ENCODE data around the gene TNFRSF14.

The TNFRSF14 gene

GRCh38 chr1:2598329-2598931 lies 42.3 kb downstream of the TNFRSF14 start:
- intact Hi-C loops (cut with DNase I; ENCODE audit: low total_unique reads) = no loop called here
- DNase-seq = no peak

GRCh38 chr1:2601721-2602303 lies 45.6 kb downstream of the TNFRSF14 start:
- Histone ChIP-seq H3K9me3 (peaks cover 0 to 13% (median 13%) of the 10 kb centered on the region in 3 donors), H3K27ac (no peak overlapping the region), H3K4me3 (no peak overlapping the region), H3K4me1 (no peaks in the 10 kb centered on the region), H3K27me3 (peaks cover 0 to 44% of the 10 kb centered on the region in 2 donors), H3K36me3 (no peaks in the 10 kb centered on the region)
- TF ChIP-seq CTCF (IDR thresholded peaks at IDR 0.05) = no peak
- intact Hi-C loops (cut with DNase I; ENCODE audit: low total_unique reads) = no loop called here
- no peak for DNase-seq

More at GRCh38 chr1:2598329-2598931, 42.3 kb downstream of the TNFRSF14 start:
- Histone ChIP-seq H3K36me3 (no peaks in the 10 kb centered on the region), H3K27ac (no peak overlapping the region), H3K4me1 (peaks cover 0 to 8% (median 0%) of the 10 kb centered on the region in 4 donors), H3K9me3 (peaks cover 0 to 13% (median 13%) of the 10 kb centered on the region in 3 donors), H3K27me3 (peaks cover 0 to 31% of the 10 kb centered on the region in 2 donors), H3K4me3 (no peak overlapping the region)
- TF ChIP-seq CTCF (IDR thresholded peaks at IDR 0.05) = no peak

- Histone ChIP-seq H3K4me1 (no peaks in the 10 kb centered on the region), H3K36me3 (no peaks in the 10 kb centered on the region), H3K27me3 (peaks cover 0 to 50% of the 10 kb centered on the region in 2 donors), H3K9me3 (peaks cover 0 to 13% (median 13%) of the 10 kb centered on the region in 3 donors), H3K4me3 (no peak overlapping the region), H3K27ac (no peak overlapping the region)
- DNase-seq = no peak
- intact Hi-C loops (cut with DNase I; ENCODE audit: low total_unique reads) = no loop called here
- no peak for TF ChIP-seq CTCF (IDR thresholded peaks at IDR 0.05)
Observed at GRCh38 chr1:2602311-2602835, 46.2 kb downstream of the TNFRSF14 start.

GRCh38 chr1:2602866-2603520 lies 46.8 kb downstream of the TNFRSF14 start:
- Histone ChIP-seq H3K4me3 (no peak overlapping the region), H3K9me3 (peaks cover 0 to 13% (median 9%) of the 10 kb centered on the region in 3 donors), H3K36me3 (no peaks in the 10 kb centered on the region), H3K27me3 (peaks cover 0 to 56% of the 10 kb centered on the region in 2 donors), H3K27ac (no peak overlapping the region), H3K4me1 (no peaks in the 10 kb centered on the region)
- intact Hi-C loops (cut with DNase I; ENCODE audit: low total_unique reads) = no loop called here
- no peak for DNase-seq
- TF ChIP-seq CTCF (IDR thresholded peaks at IDR 0.05) = no peak

- no peak for DNase-seq
- Histone ChIP-seq H3K4me1 (no peaks in the 10 kb centered on the region), H3K27ac (no peak overlapping the region), H3K36me3 (no peaks in the 10 kb centered on the region), H3K27me3 (peaks cover 0 to 58% of the 10 kb centered on the region in 2 donors), H3K4me3 (no peak overlapping the region), H3K9me3 (peaks cover 0 to 8% (median 2%) of the 10 kb centered on the region in 3 donors)
- intact Hi-C loops (cut with DNase I; ENCODE audit: low total_unique reads) = no loop called here
- no peak for TF ChIP-seq CTCF (IDR thresholded peaks at IDR 0.05)
Observed at GRCh38 chr1:2603521-2604155, 47.5 kb downstream of the TNFRSF14 start.

All from tibial artery (tissue), 4 donors.